Measurements from ENCODE around the gene DUS2.
"Not testable (repeated sequence)": the region's sequence is repeated elsewhere in the genome, so short reads cannot be mapped to it uniquely, and the experiment has no call there.

The DUS2 gene

GRCh38 chr16:68022728-68023537 is at the start of gene DUS2, which contains the start of gene DDX28:
TSS of gene DUS2 (plus strand) at chr16:68023284. CDS start at chr16:68038024, 14,740 bp downstream.
TSS of gene DDX28 (minus strand) at chr16:68023232. CDS start at chr16:68023202, 30 bp downstream.
- peak; percentile 93 for DNase-seq (ENCODE audit: low spot score)

GRCh38 chr16:67975321-67976105 is 47.6 kb upstream of the DUS2 start:
- DNase-seq (ENCODE audit: low spot score): no peak

- DNase-seq (ENCODE audit: low spot score): no peak
Measured at GRCh38 chr16:67976205-67976604, 46.9 kb upstream of the DUS2 start.

- no peak for DNase-seq (ENCODE audit: low spot score)
Measured at GRCh38 chr16:67977005-67977404, 46.1 kb upstream of the DUS2 start.

- no peak for DNase-seq (ENCODE audit: low spot score)
Measured at GRCh38 chr16:67977469-67978227, 45.4 kb upstream of the DUS2 start.

GRCh38 chr16:67979955-67980678 is 43.0 kb upstream of the DUS2 start, which contains the start of gene DPEP3:
TSS of gene DPEP3 (minus strand) at chr16:67980499. CDS start at chr16:67980380, 119 bp downstream.
- DNase-seq (ENCODE audit: low spot score): no peak

GRCh38 chr16:67982011-67982696 is 40.9 kb upstream of the DUS2 start:
- no peak for DNase-seq (ENCODE audit: low spot score)

- DNase-seq (ENCODE audit: low spot score): no peak
Measured at GRCh38 chr16:67986949-67987348, 36.1 kb upstream of the DUS2 start.

GRCh38 chr16:67987460-67988160 is 35.5 kb upstream of the DUS2 start:
- DNase-seq (ENCODE audit: low spot score): no peak

- no peak for DNase-seq (ENCODE audit: low spot score)
Measured at GRCh38 chr16:67988675-67989074, 34.4 kb upstream of the DUS2 start.

- DNase-seq (ENCODE audit: low spot score): no peak
Measured at GRCh38 chr16:67989322-67990017, 33.6 kb upstream of the DUS2 start.

GRCh38 chr16:67990018-67990386 is 33.1 kb upstream of the DUS2 start:
- no peak for DNase-seq (ENCODE audit: low spot score)

GRCh38 chr16:67992661-67993206 is 30.4 kb upstream of the DUS2 start:
- no peak for DNase-seq (ENCODE audit: low spot score)

- DNase-seq (ENCODE audit: low spot score): peak; percentile 85
Measured at GRCh38 chr16:67993207-67994039, 29.7 kb upstream of the DUS2 start.

GRCh38 chr16:67994040-67994408 is 29.1 kb upstream of the DUS2 start:
- not testable (repeated sequence) for DNase-seq (ENCODE audit: low spot score)

- no peak for DNase-seq (ENCODE audit: low spot score)
Measured at GRCh38 chr16:67995423-67995822, 27.7 kb upstream of the DUS2 start.

GRCh38 chr16:67996666-67997065 is 26.4 kb upstream of the DUS2 start:
- no peak for DNase-seq (ENCODE audit: low spot score)

- DNase-seq (ENCODE audit: low spot score): not testable (repeated sequence)
Measured at GRCh38 chr16:67998231-67998778, 24.8 kb upstream of the DUS2 start.
